ENCODE measurements around the gene TMEM232. TPM values are rescaled to one million over a fixed set of nuclear protein-coding genes. Genes with fewer than 3 reads are reported as not detected.

TMEM232 gene
- total and polyA plus RNA-seq, 2 experiments from 2014 or later = 1.3 to 1.9 TPM

DNA sequence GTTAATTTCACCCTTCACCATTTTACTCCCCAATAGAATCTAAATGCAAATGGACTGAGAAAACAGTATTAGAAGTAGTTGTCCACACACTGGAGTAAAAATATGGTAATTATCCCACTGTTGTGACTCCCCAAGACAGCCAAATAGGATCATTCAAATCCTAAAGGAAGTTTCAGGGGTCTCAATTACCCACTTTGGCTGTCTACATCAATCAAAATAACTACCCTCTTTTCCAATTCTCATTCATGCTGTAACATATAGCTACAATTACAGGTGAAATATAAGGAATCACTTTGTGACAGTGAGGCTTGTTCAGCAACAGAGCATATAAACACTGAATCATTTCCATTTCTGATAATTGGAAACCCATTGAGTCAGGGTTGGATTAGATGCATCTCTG, 220.1 kb downstream of the TMEM232 start (continued):
- TF ChIP-seq, protein P1, sequence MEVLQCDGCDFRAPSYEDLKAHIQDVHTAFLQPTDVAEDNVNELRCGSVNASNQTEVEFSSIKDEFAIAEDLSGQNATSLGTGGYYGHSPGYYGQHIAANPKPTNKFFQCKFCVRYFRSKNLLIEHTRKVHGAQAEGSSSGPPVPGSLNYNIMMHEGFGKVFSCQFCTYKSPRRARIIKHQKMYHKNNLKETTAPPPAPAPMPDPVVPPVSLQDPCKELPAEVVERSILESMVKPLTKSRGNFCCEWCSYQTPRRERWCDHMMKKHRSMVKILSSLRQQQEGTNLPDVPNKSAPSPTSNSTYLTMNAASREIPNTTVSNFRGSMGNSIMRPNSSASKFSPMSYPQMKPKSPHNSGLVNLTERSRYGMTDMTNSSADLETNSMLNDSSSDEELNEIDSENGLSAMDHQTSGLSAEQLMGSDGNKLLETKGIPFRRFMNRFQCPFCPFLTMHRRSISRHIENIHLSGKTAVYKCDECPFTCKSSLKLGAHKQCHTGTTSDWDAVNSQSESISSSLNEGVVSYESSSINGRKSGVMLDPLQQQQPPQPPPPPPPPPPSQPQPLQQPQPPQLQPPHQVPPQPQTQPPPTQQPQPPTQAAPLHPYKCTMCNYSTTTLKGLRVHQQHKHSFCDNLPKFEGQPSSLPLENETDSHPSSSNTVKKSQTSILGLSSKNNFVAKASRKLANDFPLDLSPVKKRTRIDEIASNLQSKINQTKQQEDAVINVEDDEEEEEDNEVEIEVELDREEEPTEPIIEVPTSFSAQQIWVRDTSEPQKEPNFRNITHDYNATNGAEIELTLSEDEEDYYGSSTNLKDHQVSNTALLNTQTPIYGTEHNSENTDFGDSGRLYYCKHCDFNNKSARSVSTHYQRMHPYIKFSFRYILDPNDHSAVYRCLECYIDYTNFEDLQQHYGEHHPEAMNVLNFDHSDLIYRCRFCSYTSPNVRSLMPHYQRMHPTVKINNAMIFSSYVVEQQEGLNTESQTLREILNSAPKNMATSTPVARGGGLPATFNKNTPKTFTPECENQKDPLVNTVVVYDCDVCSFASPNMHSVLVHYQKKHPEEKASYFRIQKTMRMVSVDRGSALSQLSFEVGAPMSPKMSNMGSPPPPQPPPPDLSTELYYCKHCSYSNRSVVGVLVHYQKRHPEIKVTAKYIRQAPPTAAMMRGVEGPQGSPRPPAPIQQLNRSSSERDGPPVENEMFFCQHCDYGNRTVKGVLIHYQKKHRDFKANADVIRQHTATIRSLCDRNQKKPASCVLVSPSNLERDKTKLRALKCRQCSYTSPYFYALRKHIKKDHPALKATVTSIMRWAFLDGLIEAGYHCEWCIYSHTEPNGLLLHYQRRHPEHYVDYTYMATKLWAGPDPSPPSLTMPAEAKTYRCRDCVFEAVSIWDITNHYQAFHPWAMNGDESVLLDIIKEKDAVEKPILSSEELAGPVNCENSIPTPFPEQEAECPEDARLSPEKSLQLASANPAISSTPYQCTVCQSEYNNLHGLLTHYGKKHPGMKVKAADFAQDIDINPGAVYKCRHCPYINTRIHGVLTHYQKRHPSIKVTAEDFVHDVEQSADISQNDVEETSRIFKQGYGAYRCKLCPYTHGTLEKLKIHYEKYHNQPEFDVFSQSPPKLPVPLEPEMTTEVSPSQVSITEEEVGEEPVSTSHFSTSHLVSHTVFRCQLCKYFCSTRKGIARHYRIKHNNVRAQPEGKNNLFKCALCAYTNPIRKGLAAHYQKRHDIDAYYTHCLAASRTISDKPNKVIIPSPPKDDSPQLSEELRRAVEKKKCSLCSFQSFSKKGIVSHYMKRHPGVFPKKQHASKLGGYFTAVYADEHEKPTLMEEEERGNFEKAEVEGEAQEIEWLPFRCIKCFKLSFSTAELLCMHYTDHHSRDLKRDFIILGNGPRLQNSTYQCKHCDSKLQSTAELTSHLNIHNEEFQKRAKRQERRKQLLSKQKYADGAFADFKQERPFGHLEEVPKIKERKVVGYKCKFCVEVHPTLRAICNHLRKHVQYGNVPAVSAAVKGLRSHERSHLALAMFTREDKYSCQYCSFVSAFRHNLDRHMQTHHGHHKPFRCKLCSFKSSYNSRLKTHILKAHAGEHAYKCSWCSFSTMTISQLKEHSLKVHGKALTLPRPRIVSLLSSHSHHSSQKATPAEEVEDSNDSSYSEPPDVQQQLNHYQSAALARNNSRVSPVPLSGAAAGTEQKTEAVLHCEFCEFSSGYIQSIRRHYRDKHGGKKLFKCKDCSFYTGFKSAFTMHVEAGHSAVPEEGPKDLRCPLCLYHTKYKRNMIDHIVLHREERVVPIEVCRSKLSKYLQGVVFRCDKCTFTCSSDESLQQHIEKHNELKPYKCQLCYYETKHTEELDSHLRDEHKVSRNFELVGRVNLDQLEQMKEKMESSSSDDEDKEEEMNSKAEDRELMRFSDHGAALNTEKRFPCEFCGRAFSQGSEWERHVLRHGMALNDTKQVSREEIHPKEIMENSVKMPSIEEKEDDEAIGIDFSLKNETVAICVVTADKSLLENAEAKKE (CRISPR knock-in tag; IDR thresholded peaks at IDR 0.05) = no peak
- TF ChIP-seq ZNF331 (CRISPR knock-in tag; IDR thresholded peaks at IDR 0.05; ENCODE audit: low read depth) (no peak), NANOG (IDR thresholded peaks at IDR 0.05; ENCODE audit: borderline replicate concordance) (no peak)
- TF ChIP-seq, protein P2, sequence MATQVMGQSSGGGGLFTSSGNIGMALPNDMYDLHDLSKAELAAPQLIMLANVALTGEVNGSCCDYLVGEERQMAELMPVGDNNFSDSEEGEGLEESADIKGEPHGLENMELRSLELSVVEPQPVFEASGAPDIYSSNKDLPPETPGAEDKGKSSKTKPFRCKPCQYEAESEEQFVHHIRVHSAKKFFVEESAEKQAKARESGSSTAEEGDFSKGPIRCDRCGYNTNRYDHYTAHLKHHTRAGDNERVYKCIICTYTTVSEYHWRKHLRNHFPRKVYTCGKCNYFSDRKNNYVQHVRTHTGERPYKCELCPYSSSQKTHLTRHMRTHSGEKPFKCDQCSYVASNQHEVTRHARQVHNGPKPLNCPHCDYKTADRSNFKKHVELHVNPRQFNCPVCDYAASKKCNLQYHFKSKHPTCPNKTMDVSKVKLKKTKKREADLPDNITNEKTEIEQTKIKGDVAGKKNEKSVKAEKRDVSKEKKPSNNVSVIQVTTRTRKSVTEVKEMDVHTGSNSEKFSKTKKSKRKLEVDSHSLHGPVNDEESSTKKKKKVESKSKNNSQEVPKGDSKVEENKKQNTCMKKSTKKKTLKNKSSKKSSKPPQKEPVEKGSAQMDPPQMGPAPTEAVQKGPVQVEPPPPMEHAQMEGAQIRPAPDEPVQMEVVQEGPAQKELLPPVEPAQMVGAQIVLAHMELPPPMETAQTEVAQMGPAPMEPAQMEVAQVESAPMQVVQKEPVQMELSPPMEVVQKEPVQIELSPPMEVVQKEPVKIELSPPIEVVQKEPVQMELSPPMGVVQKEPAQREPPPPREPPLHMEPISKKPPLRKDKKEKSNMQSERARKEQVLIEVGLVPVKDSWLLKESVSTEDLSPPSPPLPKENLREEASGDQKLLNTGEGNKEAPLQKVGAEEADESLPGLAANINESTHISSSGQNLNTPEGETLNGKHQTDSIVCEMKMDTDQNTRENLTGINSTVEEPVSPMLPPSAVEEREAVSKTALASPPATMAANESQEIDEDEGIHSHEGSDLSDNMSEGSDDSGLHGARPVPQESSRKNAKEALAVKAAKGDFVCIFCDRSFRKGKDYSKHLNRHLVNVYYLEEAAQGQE (IDR thresholded peaks at IDR 0.05; ENCODE audit: unreplicated experiment) = no peak

DNA sequence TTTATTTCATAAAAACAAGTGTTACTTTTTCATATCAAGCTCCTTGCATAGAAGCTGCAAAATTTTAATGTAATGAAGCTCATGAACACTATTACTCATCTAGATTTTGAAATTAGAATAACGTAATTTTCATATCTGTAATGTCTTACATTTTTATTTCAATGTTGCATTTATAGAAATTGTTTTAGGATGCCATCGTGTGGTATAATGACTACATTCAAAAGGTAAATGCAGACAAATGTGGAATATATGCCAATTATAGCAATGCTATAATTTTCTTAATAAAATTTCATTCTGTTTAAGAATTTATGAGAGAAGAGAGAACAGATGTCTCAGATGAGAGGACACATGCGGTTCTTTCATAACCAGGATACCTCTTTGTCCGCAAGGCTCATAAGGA, 230.2 kb downstream of the TMEM232 start:
- no peaks in the 10 kb centered on the region for H3K4me1 Mint-ChIP-seq
- H3F3A ChIP-seq (replicated peaks; ENCODE audit: low read depth) = no peaks in the 10 kb centered on the region
- ATAC-seq (no peak), DNase-seq (ENCODE audit: low spot score) (no peak)
- no peaks in the 10 kb centered on the region for H3K79me2 ChIP-seq (replicated peaks; ENCODE audit: insufficient read depth)
- no peaks in the 10 kb centered on the region for H3K27me3 Mint-ChIP-seq (ENCODE audit: insufficient read depth, low read depth, poor library complexity)
- H3K27me3 ChIP-seq (ENCODE audit: insufficient read depth) = no peaks in the 10 kb centered on the region
- H3K4me3 Mint-ChIP-seq = no peak overlapping the region
- no peak overlapping the region for H3K4me2 ChIP-seq
- no peaks in the 10 kb centered on the region for H3K36me3 ChIP-seq (ENCODE audit: insufficient read depth)
- H3K27ac ChIP-seq (ENCODE audit: low read depth) = no peak overlapping the region
- H4K20me1 ChIP-seq (replicated peaks; ENCODE audit: insufficient read depth) = no peaks in the 10 kb centered on the region
- H3K9me2 ChIP-seq (ENCODE audit: insufficient read depth) = no peaks in the 10 kb centered on the region
- no peak overlapping the region for H2AFZ ChIP-seq
- H3K27ac Mint-ChIP-seq = no peak overlapping the region
- no peaks in the 10 kb centered on the region for H3K36me3 Mint-ChIP-seq (ENCODE audit: low read depth)
- no peak overlapping the region for H3K4me3 ChIP-seq
- H3K4me1 ChIP-seq (ENCODE audit: insufficient read depth) = no peaks in the 10 kb centered on the region
- no peaks in the 10 kb centered on the region for H3K9me3 Mint-ChIP-seq
- TF ChIP-seq, protein P1 (CRISPR knock-in tag; IDR thresholded peaks at IDR 0.05) = no peak
- TF ChIP-seq EZH2phosphoT487 (IDR thresholded peaks at IDR 0.05; ENCODE audit: unreplicated experiment) (no peak), CREB1 (CRISPR knock-in tag; IDR thresholded peaks at IDR 0.05; ENCODE audit: low read depth) (no peak)
